OCI-LY7 (cell line): ENCODE measurements around the gene REPIN1. TPM values are rescaled to one million over a fixed set of nuclear protein-coding genes. Genes with fewer than 3 reads are reported as not detected.

ENCODE experiments used
- BruUV-seq: library from RNA; stranded (reverse); fragments of 400-500 nt; replicated peaks from 2 replicates; lab custom pipeline; 2021; lab: Mats Ljungman, UMichigan
- CTCF ChIA-PET: fragments of 300-600 bp; sonication (Branson Sonifier 250); formaldehyde crosslinking; loops from one replicate; lab custom pipeline; 2022; ENCODE audit warnings: antibody characterized with exemption; ENCODE audit not compliant: unreplicated experiment; lab: Charles Lee
- POLR2A ChIA-PET: fragments of 300-600 bp; sonication (Branson Sonifier 250); formaldehyde crosslinking; loops from one replicate; lab custom pipeline; 2022; ENCODE audit warnings: antibody characterized with exemption; lab: Charles Lee
- DNase-seq: peaks from one replicate; pipeline ENCODE4 v3.0.0-alpha.2; 2015; ENCODE audit warnings: low spot score
- H2AFZ ChIP-seq: fragments of 200-600 bp; sonication (generic), shearing (Covaris generic); 2 replicates; pipeline ENCODE4 v1.6.1; 2014; ENCODE audit warnings: mild to moderate bottlenecking, antibody characterized with exemption, low read length, moderate library complexity
- H3K27ac ChIP-seq: fragments of 200-600 bp; sonication (generic); 2 replicates; pipeline ENCODE4 v1.5.1; 2014; ENCODE audit warnings: mixed run types, low read depth, mild to moderate bottlenecking, moderate library complexity, low read length, inconsistent platforms; ENCODE audit not compliant: poor library complexity, severe bottlenecking
- H3K36me3 ChIP-seq: fragments of 200-600 bp; sonication (generic); 2 replicates; pipeline ENCODE4 v1.6.1; 2014; ENCODE audit warnings: mild to moderate bottlenecking, antibody characterized with exemption, low read length, moderate library complexity, mixed read lengths; ENCODE audit not compliant: insufficient read depth
- H3K4me1 ChIP-seq: fragments of 200-600 bp; sonication (generic); 2 replicates; pipeline ENCODE4 v1.5.1; 2014; ENCODE audit warnings: mild to moderate bottlenecking, low read length; ENCODE audit not compliant: insufficient read depth, poor library complexity, severe bottlenecking
- H3K4me2 ChIP-seq: fragments of 200-600 bp; sonication (generic); 2 replicates; pipeline ENCODE4 v1.6.1; 2014; ENCODE audit warnings: mild to moderate bottlenecking, low read length
- H3K4me3 ChIP-seq: fragments of 200-600 bp; sonication (generic); 2 replicates; pipeline ENCODE4 v1.5.1; 2014; ENCODE audit warnings: mild to moderate bottlenecking, low read depth, low read length; ENCODE audit not compliant: poor library complexity, severe bottlenecking
- H3K79me2 ChIP-seq: fragments of 200-600 bp; sonication (generic); 2 replicates; pipeline ENCODE4 v1.6.1; 2016; ENCODE audit warnings: low read depth, mild to moderate bottlenecking, low read length, moderate library complexity, mixed read lengths; ENCODE audit not compliant: insufficient read depth
- H3K9me2 ChIP-seq: fragments of 200-600 bp; sonication (generic); 2 replicates; pipeline ENCODE4 v1.6.1; 2016; ENCODE audit warnings: mild to moderate bottlenecking, low read length, mixed read lengths; ENCODE audit not compliant: insufficient read depth
- H3K9me3 ChIP-seq: fragments of 200-600 bp; sonication (generic); 2 replicates; pipeline ENCODE4 v1.6.1; 2014; ENCODE audit warnings: mild to moderate bottlenecking, mixed run types, low read length, mixed read lengths
- H4K20me1 ChIP-seq: fragments of 200-600 bp; sonication (generic); 2 replicates; pipeline ENCODE4 v1.6.1; 2014; ENCODE audit warnings: mild to moderate bottlenecking, antibody characterized with exemption, low read length, moderate library complexity, mixed read lengths; ENCODE audit not compliant: insufficient read depth
- CTCF ChIP-seq: fragments of 200-600 bp; sonication (generic); conservative IDR thresholded peaks from 2 replicates; pipeline ENCODE4 v1.5.1; 2014; ENCODE audit warnings: mild to moderate bottlenecking, antibody characterized with exemption, low read length, moderate library complexity, mixed read lengths
- EZH2phosphoT487 ChIP-seq: fragments of 200-600 bp; sonication (generic); IDR thresholded peaks from 2 replicates; pipeline ENCODE4 v1.6.1; 2018; ENCODE audit warnings: low read depth, borderline replicate concordance, mild to moderate bottlenecking, mixed run types, antibody characterized with exemption, low read length, moderate library complexity, mixed read lengths
- intact Hi-C: fragments of 100-400 bp; cut with micrococcal nuclease; formaldehyde crosslinking; loops from one replicate; pipeline ENCODE4 v1.10.0; 2022; ENCODE audit not compliant: unreplicated experiment
- total RNA-seq, 2 experiments: library from RNA; depleted of rRNA in 1 of 2; stranded (reverse); fragments of >200 nt in 1 of 2; shearing (Covaris generic) in 1 of 2; gene quantifications; 2 replicates each; pipeline ENCODE4 v1.2.3, GENCODE V29; 2014 to 2022

The REPIN1 gene
- total RNA-seq, 2 experiments from 2014 or later = 19.0 to 46.2 TPM

DNA sequence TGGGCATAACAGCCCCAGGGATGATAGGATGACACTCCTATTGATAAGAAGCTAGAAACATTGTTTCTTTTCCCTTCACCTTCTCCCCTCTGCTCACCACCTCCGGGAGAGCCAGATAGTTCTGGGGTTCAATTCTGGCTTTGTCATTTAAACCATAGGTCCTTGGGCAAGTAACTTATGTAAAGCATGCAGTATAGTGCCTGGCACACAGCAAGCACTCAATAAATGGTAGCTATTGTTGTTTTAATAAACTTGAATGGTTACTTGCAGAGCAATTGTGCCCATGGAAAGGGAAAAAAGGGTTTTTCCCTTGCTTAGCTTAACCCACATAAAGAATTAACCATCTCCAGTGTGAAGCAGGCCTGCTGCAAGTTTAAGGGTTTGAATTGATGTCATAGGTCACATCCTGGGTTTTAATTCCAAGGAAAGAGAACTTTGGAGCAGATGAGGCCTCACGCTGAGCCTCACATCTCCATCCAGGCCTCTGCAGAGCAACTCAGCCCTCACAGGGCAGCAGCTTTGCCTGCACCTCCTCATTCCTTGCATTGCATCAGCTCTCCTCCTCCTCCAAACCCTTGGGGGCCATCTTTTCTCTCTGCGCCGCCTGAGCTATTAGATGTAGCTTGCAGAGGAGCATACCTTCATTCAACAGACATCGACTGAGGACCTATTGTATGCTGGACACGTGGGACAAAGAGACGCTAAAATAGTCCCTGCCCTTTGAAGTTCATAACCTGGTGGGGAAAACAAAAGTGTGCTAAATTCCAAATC lies 33.4 kb downstream of the REPIN1 start:
- Histone ChIP-seq H3K79me2 (no peaks in the 10 kb centered on the region; the same call in 1 of the 2 replicates), H3K4me1 (peaks cover 26% of the 10 kb centered on the region), H3K4me3 (no peak overlapping the region), H4K20me1 (no peaks in the 10 kb centered on the region), H3K4me2 (no peak overlapping the region), H3K27ac (no peak overlapping the region), H3K36me3 (no peaks in the 10 kb centered on the region), H3K9me2 (no peaks in the 10 kb centered on the region), H3K9me3 (no peaks in the 10 kb centered on the region), H2AFZ (no peak overlapping the region)
- POLR2A ChIA-PET = interaction anchor here (0.5 to 1.7 kb wide), 4 partner anchors 11 to 585 kb away, joined by 3 to 4 read pairs (median 4); no protein-coding TSS in a partner anchor
- CTCF ChIA-PET = no interaction called here
- BruUV-seq = no TSS peak
- TF ChIP-seq EZH2phosphoT487 (no peak), CTCF (no peak)
- intact Hi-C loops = no loop called here
- no peak for DNase-seq

GRCh38 chr7:150402671-150403321 lies 34.2 kb downstream of the REPIN1 start:
- peaks cover 33% of the 10 kb centered on the region for H3K4me1 ChIP-seq
- DNase-seq = no peak
- H3K9me3 ChIP-seq = no peaks in the 10 kb centered on the region
- H3K79me2 ChIP-seq = no peaks in the 10 kb centered on the region; the same call in 1 of the 2 replicates
- CTCF ChIA-PET = no interaction called here
- intact Hi-C loops = no loop called here
- no peaks in the 10 kb centered on the region for H3K36me3 ChIP-seq
- H3K4me2 ChIP-seq = no peak overlapping the region
- H3K27ac ChIP-seq = no peak overlapping the region
- H3K4me3 ChIP-seq = no peak overlapping the region
- no peak for TF ChIP-seq CTCF
- TF ChIP-seq EZH2phosphoT487 = no peak
- POLR2A ChIA-PET = interaction anchor here (1.7 kb wide), 1 partner anchor 17 kb away, joined by 4 read pairs; no protein-coding TSS in a partner anchor
- no TSS peak for BruUV-seq
- no peaks in the 10 kb centered on the region for H3K9me2 ChIP-seq
- no peak overlapping the region for H2AFZ ChIP-seq
- H4K20me1 ChIP-seq = no peaks in the 10 kb centered on the region
